Coronary artery (tissue), 2 donors: ENCODE data around the gene LRRC36.

Experiments used
- DNase-seq: peaks from one replicate; pipeline ENCODE4 v3.0.0-alpha.2; 2017; ENCODE audit warnings: low spot score
- H3K27ac ChIP-seq, 2 donors: fragments of 200-600 bp; sonication (generic); one replicate each; pipeline ENCODE4 v1.5.1; 2016 to 2019
- H3K4me3 ChIP-seq: fragments of 200-600 bp; sonication (generic); 2 replicates; pipeline ENCODE4 v1.5.1; 2016; ENCODE audit warnings: mild to moderate bottlenecking, moderate library complexity
- CTCF ChIP-seq: fragments of 200-600 bp; sonication (generic); IDR thresholded peaks from one replicate; pipeline ENCODE4 v1.5.1; 2019; ENCODE audit warnings: antibody characterized with exemption

The LRRC36 gene

GRCh38 chr16:67326472-67327309, at the start of gene LRRC36, which contains the start of gene KCTD19:
TSS of gene LRRC36 (plus strand) at chr16:67326815. CDS start at chr16:67326863, 48 bp downstream.
TSS of gene KCTD19 (minus strand) at chr16:67326741. CDS start at chr16:67326707, 34 bp downstream.
- DNase-seq: no peak
- peak; percentile 22 for TF ChIP-seq CTCF
- no peak within 1 kb of the TSS for H3K27ac ChIP-seq
- peak within 1 kb of the TSS; percentile 73 for H3K4me3 ChIP-seq

GRCh38 chr16:67277294-67277998, 49.2 kb upstream of the LRRC36 start:
- peak overlapping the region; percentile 84 for H3K4me3 ChIP-seq
- no peak for DNase-seq
- peak overlapping the region; percentile 67 to 83 for H3K27ac ChIP-seq
- no peak for TF ChIP-seq CTCF

- peak overlapping the region; percentile 84 for H3K4me3 ChIP-seq
- peak overlapping the region; percentile 67 to 83 for H3K27ac ChIP-seq
- no peak for TF ChIP-seq CTCF
These were observed 48.4 kb upstream of the LRRC36 start for GRCh38 chr16:67277999-67278772.

GRCh38 chr16:67278773-67279295, 47.8 kb upstream of the LRRC36 start:
- peak overlapping the region; percentile 84 for H3K4me3 ChIP-seq
- no peak for TF ChIP-seq CTCF
- DNase-seq: no peak
- H3K27ac ChIP-seq: peak overlapping the region in 1 of 2 donors; percentile 83

More at GRCh38 chr16:67277999-67278772, 48.4 kb upstream of the LRRC36 start:
- DNase-seq: no peak

GRCh38 chr16:67279296-67280089, 47.1 kb upstream of the LRRC36 start, which contains the start of gene PLEKHG4:
TSS of gene PLEKHG4 (plus strand) at chr16:67279532. CDS start at chr16:67280045, 513 bp downstream.
- Histone ChIP-seq H3K27ac (peak within 1 kb of the TSS; percentile 67 to 83), H3K4me3 (peak within 1 kb of the TSS; percentile 84)
- no peak for DNase-seq
- TF ChIP-seq CTCF: peak; percentile 74
